RWPE1 (cell line): ENCODE measurements around the gene ENOX1.

Experiments used
- CTCF ChIA-PET: fragments of 350-600 bp; sonication (Branson Sonifier 250); formaldehyde crosslinking; extraction: SDS; loops from one replicate; lab custom pipeline; 2021; lab: Yijun Ruan, JAX
- POLR2A ChIA-PET: fragments of 400-600 bp; formaldehyde crosslinking; extraction: SDS; loops from one replicate; lab custom pipeline; 2020; ENCODE audit warnings: antibody characterized with exemption; ENCODE audit not compliant: low non-redundant PET; lab: Yijun Ruan, JAX
- DNase-seq: peaks from one replicate; pipeline ENCODE4 v3.0.0; 2012; ENCODE audit warnings: low spot score
- H3K27ac ChIP-seq: fragments of 450-650 bp; 2 replicates; pipeline ENCODE4 v1.5.1; 2017
- TF ChIP-seq, protein P1 (sequence below): fragments of 450-650 bp; conservative IDR thresholded peaks from 2 replicates; pipeline ENCODE4 v1.5.1; 2017; ENCODE audit warnings: low read depth, mild to moderate bottlenecking

The ENOX1 gene

DNA sequence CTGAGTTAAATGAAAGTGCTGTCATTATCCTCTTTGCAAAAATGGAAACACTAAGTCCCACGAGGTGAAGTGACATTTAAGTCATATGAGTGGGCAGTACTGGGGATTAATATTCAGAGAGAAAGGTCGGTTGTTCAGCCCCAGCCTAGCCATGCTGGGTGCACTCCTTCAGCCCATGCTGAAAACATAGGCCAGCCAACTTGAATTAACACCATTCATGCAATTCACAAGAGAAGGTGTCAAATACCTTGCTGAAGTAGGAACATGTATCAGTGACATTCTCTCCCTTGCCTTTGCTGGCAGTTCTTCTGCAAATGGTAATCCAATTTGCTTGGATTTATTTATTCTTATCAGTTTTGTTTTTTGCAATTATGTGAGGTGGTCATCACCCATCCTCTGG lies 507.1 kb downstream of the ENOX1 start:
- DNase-seq: no peak
- POLR2A ChIA-PET: no interaction called here
- H3K27ac ChIP-seq: no peak overlapping the region
- CTCF ChIA-PET: interaction anchor here (0.9 kb wide), 1 partner anchor 390 kb away, joined by 3 read pairs; no protein-coding TSS in a partner anchor
- TF ChIP-seq, protein P1, sequence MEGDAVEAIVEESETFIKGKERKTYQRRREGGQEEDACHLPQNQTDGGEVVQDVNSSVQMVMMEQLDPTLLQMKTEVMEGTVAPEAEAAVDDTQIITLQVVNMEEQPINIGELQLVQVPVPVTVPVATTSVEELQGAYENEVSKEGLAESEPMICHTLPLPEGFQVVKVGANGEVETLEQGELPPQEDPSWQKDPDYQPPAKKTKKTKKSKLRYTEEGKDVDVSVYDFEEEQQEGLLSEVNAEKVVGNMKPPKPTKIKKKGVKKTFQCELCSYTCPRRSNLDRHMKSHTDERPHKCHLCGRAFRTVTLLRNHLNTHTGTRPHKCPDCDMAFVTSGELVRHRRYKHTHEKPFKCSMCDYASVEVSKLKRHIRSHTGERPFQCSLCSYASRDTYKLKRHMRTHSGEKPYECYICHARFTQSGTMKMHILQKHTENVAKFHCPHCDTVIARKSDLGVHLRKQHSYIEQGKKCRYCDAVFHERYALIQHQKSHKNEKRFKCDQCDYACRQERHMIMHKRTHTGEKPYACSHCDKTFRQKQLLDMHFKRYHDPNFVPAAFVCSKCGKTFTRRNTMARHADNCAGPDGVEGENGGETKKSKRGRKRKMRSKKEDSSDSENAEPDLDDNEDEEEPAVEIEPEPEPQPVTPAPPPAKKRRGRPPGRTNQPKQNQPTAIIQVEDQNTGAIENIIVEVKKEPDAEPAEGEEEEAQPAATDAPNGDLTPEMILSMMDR: no peak

DNA sequence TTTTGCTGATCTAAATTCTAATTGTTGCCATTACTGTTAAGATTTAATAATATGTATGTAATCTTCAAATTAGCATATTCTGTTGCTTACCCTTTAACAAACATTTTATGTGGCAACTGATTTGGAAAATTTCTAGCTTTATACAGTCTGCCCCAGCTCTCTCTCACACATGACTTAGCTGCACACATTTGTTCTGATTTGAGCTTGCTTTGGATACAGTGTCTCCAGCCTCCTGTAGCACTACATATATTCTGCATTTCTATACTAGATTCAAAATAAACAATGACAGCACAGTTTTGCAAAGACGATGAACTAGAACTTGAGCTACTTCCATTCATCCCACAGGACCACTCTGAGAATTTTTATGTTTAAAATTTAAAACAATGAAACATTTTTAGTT lies 508.6 kb downstream of the ENOX1 start:
- ChIA-PET CTCF (interaction anchor here (0.5 to 0.7 kb wide), 2 partner anchors 200 to 497 kb away, joined by 3 read pairs; no protein-coding TSS in a partner anchor), POLR2A (no interaction called here)
- DNase-seq: no peak
- no peak overlapping the region for H3K27ac ChIP-seq
- TF ChIP-seq, protein P1: no peak

DNA sequence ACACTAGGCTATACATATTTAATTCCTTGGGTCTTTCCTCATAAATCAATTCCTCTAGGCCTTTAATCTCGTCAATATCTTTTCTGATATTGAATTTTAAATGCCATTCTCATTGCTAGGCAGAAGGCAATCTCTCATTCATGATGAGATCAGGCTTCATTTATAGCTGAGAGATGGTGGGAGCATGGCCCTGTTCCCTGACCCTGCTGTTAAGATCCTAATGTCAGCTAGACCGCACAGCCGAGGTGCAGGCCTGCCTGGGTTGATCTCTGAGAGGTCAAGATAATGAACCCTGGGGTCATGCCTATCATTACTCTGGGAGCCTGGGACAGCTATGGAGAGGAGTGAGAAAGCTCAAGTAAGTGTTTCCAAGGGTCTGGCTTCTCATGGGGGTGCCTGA lies 509.6 kb downstream of the ENOX1 start:
- CTCF ChIA-PET: no interaction called here
- TF ChIP-seq, protein P1: no peak
- H3K27ac ChIP-seq: no peak overlapping the region
- POLR2A ChIA-PET: no interaction called here
- no peak for DNase-seq

DNA sequence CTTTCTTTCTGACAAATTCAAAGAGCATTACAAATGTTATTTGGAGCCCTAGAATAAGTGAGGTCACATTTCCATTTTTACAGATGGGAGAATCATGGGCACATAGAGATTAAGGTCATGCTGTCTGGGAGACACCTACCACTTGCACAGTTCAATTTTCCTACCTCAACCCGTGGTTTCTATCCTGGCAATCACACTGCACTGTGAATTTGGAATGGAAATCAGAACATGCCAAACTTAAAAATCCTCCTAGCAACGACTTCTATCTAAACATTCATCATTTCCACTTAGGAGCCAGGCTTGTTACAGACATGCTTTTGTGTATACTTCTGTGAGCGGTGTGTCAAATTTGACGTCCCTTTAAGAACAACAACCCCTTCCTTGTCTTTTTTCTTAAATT lies 511.9 kb downstream of the ENOX1 start:
- DNase-seq: no peak
- CTCF ChIA-PET: no interaction called here
- H3K27ac ChIP-seq: no peak overlapping the region
- TF ChIP-seq, protein P1: no peak
- POLR2A ChIA-PET: no interaction called here

GRCh38 chr13:43273362-43273761 lies 513.4 kb downstream of the ENOX1 start:
- ChIA-PET CTCF (no interaction called here), POLR2A (no interaction called here)
- DNase-seq: no peak
- TF ChIP-seq, protein P1: no peak
- H3K27ac ChIP-seq: no peak overlapping the region

- ChIA-PET CTCF (no interaction called here), POLR2A (no interaction called here)
- no peak for DNase-seq
- TF ChIP-seq, protein P1: no peak
- H3K27ac ChIP-seq: no peak overlapping the region
These were observed 513.9 kb downstream of the ENOX1 start for GRCh38 chr13:43272851-43273250.
